K562 (cell line): Measurements from ENCODE around the gene SLC7A6OS. TPM values are rescaled to one million over a fixed set of nuclear protein-coding genes. Genes with fewer than 3 reads are reported as not detected.

Source experiments
- ATAC-seq: fragments of 200-7000 bp; cut with Tn5 transposase; 3 replicates; pipeline ENCODE4 v1.9.1; 2020; ENCODE audit warnings: moderate library complexity
- BruUV-seq: library from RNA; stranded (reverse); fragments of 400-500 nt; replicated peaks from 2 replicates; lab custom pipeline; 2021; lab: Mats Ljungman, UMichigan
- CTCF ChIA-PET: fragments of 300-600 bp; formaldehyde crosslinking; extraction: SDS; loops from one replicate; lab custom pipeline; 2021; ENCODE audit warnings: low intra/inter-chr PET ratio; lab: Yijun Ruan, JAX
- POLR2A ChIA-PET: fragments of 300-600, 350-650 bp; sonication (Branson Sonifier 250); formaldehyde crosslinking; extraction: SDS; loops from one replicate; lab custom pipeline; 2021; ENCODE audit warnings: antibody characterized with exemption, inconsistent platforms; lab: Yijun Ruan, JAX
- DNase-seq, 4 experiments: peaks; one replicate each; pipeline versions ENCODE4 v3.0.0 to v3.0.0-alpha.2; 2011 to 2018; ENCODE audit warnings: low spot score in 3 of 4, mixed read lengths in 3 of 4; ENCODE audit errors: extremely low read depth in 1 of 4
- FAIRE-seq: peaks from 2 replicates; lab custom pipeline; 2011; peaks lifted over from hg19 to GRCh38; lab: Jason Lieb, UNC
- H2AFZ ChIP-seq: 2 replicates; pipeline ENCODE4 v1.6.0; 2011; ENCODE audit warnings: low read depth, low read length, control low read depth, inconsistent platforms
- H3K27ac ChIP-seq: fragments of 200-600 bp; 3 replicates; pipeline ENCODE4 v1.8.0; 2011; ENCODE audit warnings: low read depth, mild to moderate bottlenecking, control low read depth, inconsistent platforms, low read length, moderate library complexity, mixed read lengths; ENCODE audit errors: extremely low read depth
- H3K27me3 ChIP-seq, 2 experiments: fragments of 300-600 bp in 1 of 2; 2 replicates in 1 of 2; 3 replicates in 1 of 2; pipeline versions ENCODE4 v1.6.0 to v1.8.0; 2011; ENCODE audit warnings: inconsistent platforms in 2 of 2, low read length in 2 of 2, mild to moderate bottlenecking in 1 of 2, mixed read lengths in 1 of 2, moderate library complexity in 1 of 2; ENCODE audit not compliant: control insufficient read depth in 2 of 2, insufficient read depth in 2 of 2
- H3K36me3 ChIP-seq: fragments of 300-600 bp; 3 replicates; pipeline ENCODE4 v1.8.0; 2011; ENCODE audit warnings: mild to moderate bottlenecking, low read length, inconsistent platforms; ENCODE audit not compliant: control insufficient read depth, insufficient read depth
- H3K4me1 ChIP-seq, 2 experiments: fragments of 200-600 bp in 1 of 2; replicated peaks in 1 of 2; 2 replicates in 1 of 2; 3 replicates in 1 of 2; pipeline versions ENCODE4 v1.5.1 to v1.8.0; 2011; ENCODE audit warnings: inconsistent platforms in 2 of 2, low read length in 2 of 2, mild to moderate bottlenecking in 1 of 2, mixed read lengths in 1 of 2, moderate library complexity in 1 of 2; ENCODE audit not compliant: control insufficient read depth in 2 of 2, insufficient read depth in 2 of 2
- H3K4me2 ChIP-seq: 2 replicates; pipeline ENCODE4 v1.6.1; 2011; ENCODE audit warnings: low read length, control low read depth, inconsistent platforms, mixed read lengths; ENCODE audit not compliant: insufficient read depth
- H3K4me3 ChIP-seq: fragments of 200-600 bp; sonication (generic), shearing (Covaris generic); 2 replicates; pipeline ENCODE4 v1.5.1; 2016; ENCODE audit warnings: control low read depth, inconsistent platforms
- H3K79me2 ChIP-seq: fragments of 200-600 bp; 3 replicates; pipeline ENCODE4 v1.8.0; 2011; ENCODE audit warnings: low read length, inconsistent platforms; ENCODE audit not compliant: control insufficient read depth, insufficient read depth
- H3K9ac ChIP-seq, 2 experiments: 2 replicates each; pipeline versions ENCODE4 v1.6.0 to v1.6.1; 2011; ENCODE audit warnings: low read depth in 2 of 2, low read length in 2 of 2, control low read depth in 1 of 2, inconsistent platforms in 1 of 2, mild to moderate bottlenecking in 1 of 2, mixed read lengths in 1 of 2; ENCODE audit not compliant: insufficient read depth in 1 of 2
- H3K9me1 ChIP-seq: one replicate; pipeline ENCODE4 v1.6.0; 2011; ENCODE audit warnings: inconsistent platforms, mild to moderate bottlenecking, low read length, moderate library complexity; ENCODE audit not compliant: control insufficient read depth, insufficient read depth
- H3K9me3 ChIP-seq: replicated peaks from 2 replicates; pipeline ENCODE4 v1.5.1; 2011; ENCODE audit warnings: low read depth, low read length, inconsistent platforms; ENCODE audit not compliant: control insufficient read depth, insufficient read depth
- H4K20me1 ChIP-seq: replicated peaks from 2 replicates; pipeline ENCODE4 v1.6.1; 2011; ENCODE audit warnings: low read length, inconsistent platforms, mixed read lengths; ENCODE audit not compliant: control insufficient read depth, insufficient read depth
- KAT8 ChIP-seq: fragments of 450-650 bp; IDR thresholded peaks from 2 replicates; pipeline ENCODE4 v1.6.1; 2016; ENCODE audit warnings: low read depth, mild to moderate bottlenecking
- POLR2A ChIP-seq: fragments of 450-650 bp; conservative IDR thresholded peaks from 2 replicates; pipeline ENCODE4 v1.6.1; 2016
- POLR2AphosphoS5 ChIP-seq: IDR thresholded peaks from 2 replicates; pipeline ENCODE4 v1.6.1; 2011; ENCODE audit warnings: mild to moderate bottlenecking, low read depth, low read length, moderate library complexity; ENCODE audit not compliant: control insufficient read depth, insufficient read depth
- ZC3H4 ChIP-seq: sonication (generic); formaldehyde crosslinking; IDR thresholded peaks from 2 replicates; pipeline ENCODE4 v1.9.0; 2021; ENCODE audit warnings: missing genetic modification reagents, borderline replicate concordance
- ZNF699 ChIP-seq: fragments of 250-450 bp; sonication (Bioruptor Pico); IDR thresholded peaks from 2 replicates; pipeline ENCODE4 v1.8.0; 2021; ENCODE audit warnings: mild to moderate bottlenecking, moderate library complexity; ENCODE audit not compliant: insufficient replicate concordance
- WGBS: fragments of 100-300 bp; shearing (Covaris generic); methylation state at CpG from one replicate; pipeline ENCODE4 v1.1.6; 2016; ENCODE audit warnings: low coverage, mixed read lengths; ENCODE audit not compliant: insufficient coverage; ENCODE audit errors: missing lambda C conversion rate; 5-methylcytosine and 5-hydroxymethylcytosine counted together
- in situ Hi-C: fragments of 300-500 bp; cut with MboI; formaldehyde crosslinking; loops from 4 replicates; pipeline ENCODE4 v1.15.0; 2018; ENCODE audit warnings: inconsistent platforms, mixed read lengths
- intact Hi-C: fragments of 100-400 bp; cut with micrococcal nuclease; formaldehyde crosslinking; loops from 2 replicates; pipeline ENCODE4 v1.14.2; 2022
- polyA plus RNA-seq, 8 experiments: library from polyadenylated mRNA; depleted of rRNA in 4 of 8; stranded (reverse) in 5 of 8; unstranded in 3 of 8; fragments of >200 nt; fragmentation: Nextera tagmentation in 2 of 8; fragmentation: Illumina TruSeq in 1 of 8; extraction: Ambion mirVana in 2 of 8; extraction: Trizol in 1 of 8; gene quantifications; 2 replicates each; pipeline versions ENCODE4 v1.2.1 to v1.2.3, GENCODE V29; 2011 to 2014; ENCODE audit warnings: inconsistent platforms in 1 of 8, missing spikeins in 1 of 8
- total RNA-seq, 7 experiments: library from RNA; depleted of rRNA in 6 of 7; stranded (reverse); fragments of >200 nt in 6 of 7; fragmentation: Illumina TruSeq in 2 of 7; extraction: Trizol in 2 of 7; gene quantifications; 2 replicates each; pipeline versions ENCODE4 v1.2.1 to v1.2.3, GENCODE V29; 2011 to 2021; ENCODE audit warnings: low replicate concordance in 1 of 7
- TF ChIP-seq, protein P1 (sequence below): fragments of 250-450 bp; sonication (Bioruptor Pico); IDR thresholded peaks from 2 replicates; pipeline ENCODE4 v1.5.0; 2021; ENCODE audit warnings: mild to moderate bottlenecking, moderate library complexity

Gene SLC7A6OS
- total and polyA plus RNA-seq, 9 of the 15 experiments (the other 6 are each of a cell fraction or from before 2014, with no cell fraction given), result 2.7 to 23.6 (median 17.2) TPM

DNA sequence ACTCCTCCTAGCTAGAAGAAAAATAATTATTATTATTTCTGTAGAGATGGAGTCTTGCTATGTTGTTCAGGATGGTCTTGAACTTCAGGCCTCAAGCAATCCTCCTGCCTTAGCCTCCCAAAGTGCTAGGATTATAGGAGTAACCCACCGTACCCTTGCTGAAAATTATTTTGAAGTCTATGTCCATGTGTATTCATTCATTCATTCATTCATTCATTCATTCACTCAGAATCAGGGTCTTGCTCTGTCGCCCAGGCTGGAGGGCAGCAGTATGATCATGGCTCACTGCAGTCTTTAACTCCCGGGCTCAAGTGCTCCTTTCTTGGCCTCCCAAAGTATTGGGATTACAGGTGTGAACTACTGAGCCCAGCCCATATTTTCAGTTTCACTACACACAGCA is 4.1 kb downstream of the SLC7A6OS start (continued):
- TF ChIP-seq, protein P1, sequence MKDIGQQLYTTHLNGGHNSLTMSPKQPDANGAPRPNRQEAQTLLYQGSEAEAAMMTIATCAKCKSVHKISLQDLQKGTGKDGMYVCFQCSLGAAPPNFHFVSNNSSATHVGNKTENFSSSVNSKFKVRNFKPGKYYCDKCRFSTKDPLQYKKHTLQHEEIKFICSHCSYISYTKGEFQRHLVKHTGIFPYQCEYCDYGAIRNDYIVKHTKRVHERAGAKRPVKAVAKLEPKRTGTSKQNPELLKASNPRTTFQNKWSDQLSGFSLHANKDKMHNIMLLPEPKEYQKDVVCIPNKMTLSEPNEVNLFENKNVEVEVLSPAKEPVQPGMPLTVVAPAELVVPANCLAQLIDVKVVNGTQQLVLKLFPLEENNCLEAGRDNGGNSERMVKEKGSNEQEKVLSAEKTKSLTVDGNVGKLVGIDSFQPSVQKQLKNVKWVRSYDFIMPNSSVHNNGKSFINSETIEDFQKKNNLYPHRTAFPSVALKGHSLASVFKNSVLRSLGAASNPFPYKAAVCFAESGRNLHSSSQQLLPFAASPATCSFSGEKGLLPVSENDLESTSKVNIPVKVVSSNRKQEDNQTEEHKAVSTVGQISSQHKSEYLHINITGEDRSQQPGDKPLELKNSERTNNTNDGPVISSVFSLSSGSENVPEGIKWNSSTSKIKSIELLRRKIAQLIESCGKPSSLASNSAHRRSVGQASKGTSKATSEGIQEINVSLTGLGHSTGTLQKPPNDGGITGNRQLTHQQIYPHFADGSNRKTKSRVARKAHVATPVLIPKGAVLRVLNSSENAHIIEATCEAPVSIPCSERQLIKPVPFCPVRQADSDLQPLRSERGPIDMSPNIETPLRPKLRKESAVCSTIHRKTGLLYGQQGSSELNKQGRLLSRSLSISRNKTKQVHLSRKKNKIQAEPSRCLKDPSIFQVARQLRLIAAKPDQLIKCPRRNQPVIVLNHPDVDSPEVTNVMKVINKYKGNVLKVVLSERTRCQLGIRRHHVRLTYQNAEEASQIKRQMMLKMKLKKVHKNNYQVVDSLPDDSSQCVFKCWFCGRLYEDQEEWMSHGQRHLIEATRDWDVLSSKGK (CRISPR knock-in tag), result no peak
- TF ChIP-seq ZNF699, result no peak
- TF ChIP-seq ZC3H4 (CRISPR knock-in tag), result no peak

- TF ChIP-seq POLR2AphosphoS5 (peak; percentile 10; the same call in 1 of the 2 replicates), POLR2A (peak; percentile 52), KAT8 (no peak)
- ChIA-PET CTCF (no interaction called here), POLR2A (interaction anchor here (0.6 to 3.9 kb wide), 8 partner anchors 8 to 22 kb away, joined by 3 to 27 read pairs (median 6); partner anchors contain the start of genes PRMT7 and SLC7A6OS)
- Histone ChIP-seq H3K9me1 (peaks cover 2% of the 10 kb centered on the region), H3K27ac (no peak overlapping the region; the same call in 2 of the 3 replicates), H3K36me3 (peaks cover 96% of the 10 kb centered on the region), H3K4me3 (no peak overlapping the region), H3K4me1 (no peaks in the 10 kb centered on the region), H2AFZ (no peak overlapping the region), H4K20me1 (no peaks in the 10 kb centered on the region), H3K9ac (no peak overlapping the region), H3K79me2 (no peaks in the 10 kb centered on the region), H3K9me3 (no peaks in the 10 kb centered on the region), H3K27me3 (no peaks in the 10 kb centered on the region), H3K4me2 (no peak overlapping the region)
- FAIRE-seq (no peak), DNase-seq (no peak), ATAC-seq (no peak)
- no TSS peak for BruUV-seq
- intact Hi-C loops (no loop called here), in situ Hi-C loops (no loop called here)
- WGBS, result 82% methylated on average over 7 of the region's 7 CpGs
These were observed 9.8 kb downstream of the SLC7A6OS start for GRCh38 chr16:68300734-68301459.
